Sigmoid colon (tissue), 7 donors: ENCODE data around the gene LAMP5. TPM values are rescaled to one million over a fixed set of nuclear protein-coding genes. Genes with fewer than 3 reads are reported as not detected.

Source experiments
- DNase-seq: peaks from one replicate; pipeline ENCODE4 v3.0.0-alpha.2; 2019
- H3K27ac ChIP-seq, 4 donors: fragments of 200-600 bp; sonication (generic); one replicate each; pipeline ENCODE4 v1.5.1; 2016 to 2019; ENCODE audit warnings: mild to moderate bottlenecking in 1 of 4
- H3K27me3 ChIP-seq, 3 donors: fragments of 200-600 bp; sonication (generic); one replicate each; pipeline ENCODE4 v1.5.1; 2019; ENCODE audit warnings: mild to moderate bottlenecking in 1 of 3
- H3K36me3 ChIP-seq, 4 donors: fragments of 200-600 bp; sonication (generic); one replicate each; pipeline ENCODE4 v1.5.1; 2016 to 2019
- H3K4me1 ChIP-seq, 4 donors: fragments of 200-600 bp; sonication (generic); one replicate each; pipeline ENCODE4 v1.5.1; 2017 to 2019
- H3K4me3 ChIP-seq, 4 donors: fragments of 200-600 bp; sonication (generic); one replicate each; pipeline ENCODE4 v1.5.1; 2017 to 2019; ENCODE audit warnings: mild to moderate bottlenecking in 2 of 4, moderate library complexity in 1 of 4
- H3K9me3 ChIP-seq, 4 donors: fragments of 200-600 bp in 3 of 4; sonication (generic) in 3 of 4; one replicate each; pipeline versions ENCODE4 v1.5.1 to v1.6.1; 2013 to 2019
- CTCF ChIP-seq, 4 experiments: fragments of 450-650 bp in 3 of 4; fragments of 200-600 bp in 1 of 4; IDR thresholded peaks; one replicate each; pipeline ENCODE4 v1.5.1; 2016 to 2019; ENCODE audit warnings: antibody characterized with exemption in 4 of 4, mild to moderate bottlenecking in 3 of 4, moderate library complexity in 2 of 4
- EP300 ChIP-seq, 4 donors: sonication (generic); formaldehyde crosslinking; IDR thresholded peaks; one replicate each; pipeline ENCODE4 v1.6.1; 2017; ENCODE audit warnings: antibody characterized with exemption in 4 of 4
- POLR2A ChIP-seq, 2 donors: fragments of 450-650 bp; IDR thresholded peaks; one replicate each; pipeline ENCODE4 v1.6.1; 2016; ENCODE audit warnings: antibody characterized with exemption in 2 of 2, mild to moderate bottlenecking in 2 of 2, moderate library complexity in 2 of 2
- POLR2AphosphoS5 ChIP-seq, 4 donors: sonication (generic); formaldehyde crosslinking; IDR thresholded peaks; one replicate each; pipeline ENCODE4 v1.6.1; 2017; ENCODE audit warnings: antibody characterized with exemption in 4 of 4
- WGBS, 2 donors: extraction: QIAGEN DNeasy Blood & Tissue Kit; methylation state at CpG; one replicate each; pipeline ENCODE4 v1.1.7; 2013; 5-methylcytosine and 5-hydroxymethylcytosine counted together
- intact Hi-C: fragments of 100-400 bp; cut with DNase I; formaldehyde crosslinking; loops from one replicate; pipeline ENCODE4 v1.15.1; 2023
- polyA plus RNA-seq, 3 donors: library from polyadenylated mRNA; stranded (reverse); fragments of 200-250 nt; gene quantifications; one replicate each; pipeline ENCODE4 v1.2.3, GENCODE V29; 2013
- total RNA-seq, 4 donors: library from RNA; depleted of rRNA; stranded (reverse); fragments of >200 nt; gene quantifications; one replicate each; pipeline ENCODE4 v1.1.0, GENCODE V29; 2016
- donor health status: healthy with polysubstance abuse.
- donor health status: Bipolar disorder and iron deficiency.
- donor health status: healthy.

Gene LAMP5
- total and polyA plus RNA-seq, 7 donors: 0.16 to 3.6 (median 0.63) TPM; not detected in 1

- no peaks in the 10 kb centered on the region for H3K4me1 ChIP-seq
- H3K27me3 ChIP-seq: no peaks in the 10 kb centered on the region
- no peak for DNase-seq
- H3K36me3 ChIP-seq: no peaks in the 10 kb centered on the region
- H3K27ac ChIP-seq: no peak overlapping the region
- H3K4me3 ChIP-seq: no peak overlapping the region
- TF ChIP-seq POLR2AphosphoS5 (IDR thresholded peaks at IDR 0.05) (no peak), CTCF (IDR thresholded peaks at IDR 0.05) (no peak), POLR2A (IDR thresholded peaks at IDR 0.05) (no peak), EP300 (IDR thresholded peaks at IDR 0.05) (no peak)
- H3K9me3 ChIP-seq: no peaks in the 10 kb centered on the region
- intact Hi-C loops: no loop called here
- WGBS, 2 donors: 83 to 85% methylated on average over 7 of the region's 7 CpGs
Observed at GRCh38 chr20:9577397-9577796, 63.0 kb downstream of the LAMP5 start.

GRCh38 chr20:9578594-9578993, 64.2 kb downstream of the LAMP5 start:
- Histone ChIP-seq H3K27me3 (no peaks in the 10 kb centered on the region), H3K27ac (no peak overlapping the region), H3K4me3 (no peak overlapping the region), H3K36me3 (no peaks in the 10 kb centered on the region), H3K9me3 (no peaks in the 10 kb centered on the region), H3K4me1 (no peaks in the 10 kb centered on the region)
- DNase-seq: no peak
- TF ChIP-seq POLR2A (IDR thresholded peaks at IDR 0.05) (no peak), EP300 (IDR thresholded peaks at IDR 0.05) (no peak), CTCF (IDR thresholded peaks at IDR 0.05) (no peak), POLR2AphosphoS5 (IDR thresholded peaks at IDR 0.05) (no peak)
- intact Hi-C loops: no loop called here
- WGBS, 2 donors: 47 to 79% methylated on average over 2 of the region's 2 CpGs
